Measurements from ENCODE around the gene LRRFIP1.

The LRRFIP1 gene

DNA sequence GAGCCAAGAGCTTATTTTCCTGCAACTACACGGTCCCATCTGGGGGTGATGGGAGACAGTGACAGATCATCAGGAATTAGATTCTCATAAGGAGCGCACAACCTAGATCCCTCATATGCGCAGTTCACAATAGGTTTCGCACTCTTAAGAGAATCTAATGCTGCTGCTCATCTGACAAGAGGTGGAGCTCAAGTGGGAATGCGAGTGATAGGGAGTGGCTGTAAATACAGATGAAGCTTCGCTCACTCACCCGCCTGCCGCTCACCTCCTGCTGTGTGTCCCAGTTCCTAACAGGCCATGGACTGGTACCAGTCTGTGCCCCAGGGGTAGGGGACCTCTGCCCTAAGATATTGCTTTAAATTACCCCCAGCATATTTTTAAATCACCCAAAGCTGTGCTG, 10.8 kb downstream of the LRRFIP1 start:
- DNase-seq (ENCODE audit: low read depth): no peak
- TF ChIP-seq, protein P1, sequence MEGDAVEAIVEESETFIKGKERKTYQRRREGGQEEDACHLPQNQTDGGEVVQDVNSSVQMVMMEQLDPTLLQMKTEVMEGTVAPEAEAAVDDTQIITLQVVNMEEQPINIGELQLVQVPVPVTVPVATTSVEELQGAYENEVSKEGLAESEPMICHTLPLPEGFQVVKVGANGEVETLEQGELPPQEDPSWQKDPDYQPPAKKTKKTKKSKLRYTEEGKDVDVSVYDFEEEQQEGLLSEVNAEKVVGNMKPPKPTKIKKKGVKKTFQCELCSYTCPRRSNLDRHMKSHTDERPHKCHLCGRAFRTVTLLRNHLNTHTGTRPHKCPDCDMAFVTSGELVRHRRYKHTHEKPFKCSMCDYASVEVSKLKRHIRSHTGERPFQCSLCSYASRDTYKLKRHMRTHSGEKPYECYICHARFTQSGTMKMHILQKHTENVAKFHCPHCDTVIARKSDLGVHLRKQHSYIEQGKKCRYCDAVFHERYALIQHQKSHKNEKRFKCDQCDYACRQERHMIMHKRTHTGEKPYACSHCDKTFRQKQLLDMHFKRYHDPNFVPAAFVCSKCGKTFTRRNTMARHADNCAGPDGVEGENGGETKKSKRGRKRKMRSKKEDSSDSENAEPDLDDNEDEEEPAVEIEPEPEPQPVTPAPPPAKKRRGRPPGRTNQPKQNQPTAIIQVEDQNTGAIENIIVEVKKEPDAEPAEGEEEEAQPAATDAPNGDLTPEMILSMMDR (IDR thresholded peaks at IDR 0.05; ENCODE audit: insufficient read depth, low read depth, low read length, missing control alignments): no peak
- no peak overlapping the region for H3K4me3 ChIP-seq (ENCODE audit: low read depth, low read length)

DNA sequence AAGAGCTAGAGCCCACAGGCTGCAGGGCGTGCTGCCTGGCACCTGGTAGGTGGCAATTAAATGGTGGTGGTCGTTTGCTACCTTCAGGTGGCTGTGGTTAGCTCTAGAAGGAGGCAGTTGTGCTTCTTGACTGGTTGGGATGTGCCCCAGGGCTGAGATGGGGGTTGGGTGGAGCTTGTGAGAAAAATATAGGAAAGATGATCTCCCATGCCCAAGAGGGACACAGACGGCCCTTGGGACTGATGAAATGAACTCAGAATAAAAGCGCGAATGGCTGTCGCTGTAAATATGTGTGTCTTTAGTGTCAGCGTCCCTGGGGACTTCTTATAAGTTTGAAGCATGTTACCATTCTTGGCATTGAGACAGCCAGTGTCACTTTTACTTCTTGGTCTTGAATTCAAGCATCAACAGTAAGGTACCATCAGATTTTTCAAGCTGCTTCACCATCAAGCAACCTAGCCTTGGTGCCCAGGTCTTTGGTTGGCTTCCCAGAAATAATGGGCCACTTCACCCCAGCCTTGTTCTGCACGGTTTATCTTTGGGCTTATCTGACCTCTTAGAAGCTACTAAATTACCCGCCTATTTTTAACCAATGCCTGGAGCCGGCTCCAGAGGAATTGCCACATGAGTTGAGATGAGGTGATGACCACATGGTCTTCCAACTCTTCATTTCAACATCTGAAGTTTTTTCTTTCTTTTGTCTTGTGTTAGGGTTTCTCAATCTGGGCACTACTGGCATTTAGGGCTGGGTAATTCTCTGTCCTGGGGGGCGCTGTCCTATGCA, 11.9 kb downstream of the LRRFIP1 start:
- TF ChIP-seq, protein P1 (IDR thresholded peaks at IDR 0.05; ENCODE audit: insufficient read depth, low read depth, low read length, missing control alignments): no peak
- no peak for DNase-seq (ENCODE audit: low read depth)
- no peak overlapping the region for H3K4me3 ChIP-seq (ENCODE audit: low read depth, low read length)

DNA sequence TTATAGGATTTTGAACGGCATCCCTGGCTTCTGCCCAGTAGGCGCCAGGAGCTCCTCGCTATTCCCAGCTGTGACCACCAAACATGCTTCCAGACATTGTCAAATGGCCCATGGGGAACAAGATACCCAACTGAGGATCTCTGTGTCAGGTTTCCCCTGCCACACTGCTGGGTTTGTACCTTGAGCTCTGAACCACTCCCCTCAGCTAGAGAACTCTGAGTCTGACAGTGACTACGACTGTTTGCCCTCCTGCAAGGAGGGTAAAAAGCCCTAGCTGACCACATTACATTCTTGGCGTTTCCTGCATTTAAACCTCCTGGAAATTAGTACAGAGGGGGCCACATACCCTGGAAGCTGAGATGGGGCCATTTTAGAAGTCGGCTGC, 12.4 kb downstream of the LRRFIP1 start:
- DNase-seq (ENCODE audit: low read depth): no peak
- TF ChIP-seq, protein P1 (IDR thresholded peaks at IDR 0.05; ENCODE audit: insufficient read depth, low read depth, low read length, missing control alignments): no peak
- no peak overlapping the region for H3K4me3 ChIP-seq (ENCODE audit: low read depth, low read length)

DNA sequence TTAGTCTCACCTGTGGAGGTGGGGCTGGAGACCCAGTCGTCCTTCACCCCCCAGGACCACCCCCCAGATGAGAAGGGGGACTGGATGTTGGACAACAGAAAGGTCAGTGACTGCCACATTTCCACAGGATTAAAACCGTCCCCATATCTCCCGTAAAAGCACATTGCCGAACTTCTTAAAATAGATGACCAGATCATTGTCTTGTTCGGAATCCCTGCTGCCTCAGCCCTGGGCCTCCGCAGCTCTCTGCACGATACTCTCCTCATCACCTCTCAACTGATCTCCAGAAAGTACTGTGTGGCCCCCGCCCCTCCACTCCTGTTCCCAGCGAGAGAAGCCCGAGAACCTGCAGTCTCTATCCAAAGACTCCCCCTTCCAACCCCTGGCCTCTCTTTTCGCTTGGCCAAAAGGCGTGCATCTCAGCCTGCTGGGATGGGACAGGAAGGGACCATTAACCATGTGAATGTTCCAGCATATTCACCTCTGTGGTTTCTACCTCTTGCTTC, 13.2 kb downstream of the LRRFIP1 start:
- TF ChIP-seq, protein P1 (IDR thresholded peaks at IDR 0.05; ENCODE audit: insufficient read depth, low read depth, low read length, missing control alignments): no peak
- no peak overlapping the region for H3K4me3 ChIP-seq (ENCODE audit: low read depth, low read length)
- DNase-seq (ENCODE audit: low read depth): no peak

DNA sequence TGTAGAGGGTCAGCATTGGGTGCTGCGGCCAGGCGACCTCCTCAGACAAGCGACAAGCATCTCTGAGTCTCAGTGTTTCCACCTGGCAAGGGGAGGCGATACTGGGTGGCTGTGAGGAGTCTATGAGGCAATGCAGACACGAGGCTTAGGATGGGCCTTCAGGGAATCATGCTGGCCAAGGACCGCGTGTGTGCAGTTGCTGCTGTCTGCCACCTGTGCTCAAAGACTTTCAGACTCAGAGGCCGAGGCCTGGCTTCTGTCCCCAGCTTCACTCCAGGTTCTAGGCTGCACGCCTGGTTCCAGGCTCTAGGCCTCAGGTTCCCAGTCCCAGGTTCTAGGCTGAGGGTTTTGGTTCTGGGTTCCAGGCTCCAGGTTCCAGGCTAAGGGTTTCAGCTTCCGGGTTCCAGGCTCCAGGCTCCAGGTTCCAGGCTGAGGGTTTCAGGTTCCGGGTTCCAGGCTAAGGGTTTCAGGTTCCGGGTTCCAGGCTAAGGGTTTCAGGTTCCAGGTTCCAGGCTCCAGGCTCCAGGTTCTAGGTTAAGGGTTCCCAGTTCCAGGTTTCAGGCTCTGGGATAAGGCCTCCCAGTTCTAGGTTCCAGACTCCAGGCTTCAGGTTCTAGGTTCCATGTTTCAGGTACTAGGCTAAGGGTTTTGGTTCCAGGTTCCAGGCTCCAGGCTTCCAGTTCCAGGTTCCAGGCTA, 14.8 kb downstream of the LRRFIP1 start:
- DNase-seq (ENCODE audit: low read depth): no peak
- TF ChIP-seq, protein P1 (IDR thresholded peaks at IDR 0.05; ENCODE audit: insufficient read depth, low read depth, low read length, missing control alignments): no peak
- no peak overlapping the region for H3K4me3 ChIP-seq (ENCODE audit: low read depth, low read length)

DNA sequence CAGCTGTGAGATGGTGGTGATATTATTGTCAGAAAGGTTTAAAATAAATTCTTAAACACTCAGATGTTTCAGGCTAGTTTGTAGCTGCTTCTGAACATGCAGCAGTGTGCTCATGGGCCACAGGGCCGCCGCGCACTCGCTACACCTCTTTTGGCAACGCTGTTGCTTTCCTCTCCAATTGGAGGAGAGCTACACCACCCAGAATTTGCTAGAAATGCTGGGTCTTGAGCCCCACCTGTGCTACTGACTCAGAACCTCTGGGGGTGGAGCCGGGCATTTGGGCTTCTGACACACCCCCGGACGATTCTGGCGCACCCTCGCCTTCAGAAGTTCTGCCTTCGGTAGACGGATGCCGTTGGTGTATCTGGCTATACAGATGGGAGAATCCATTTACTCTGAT, 15.7 kb downstream of the LRRFIP1 start:
- DNase-seq (ENCODE audit: low read depth): no peak
- TF ChIP-seq, protein P1 (IDR thresholded peaks at IDR 0.05; ENCODE audit: insufficient read depth, low read depth, low read length, missing control alignments): no peak
- H3K4me3 ChIP-seq (ENCODE audit: low read depth, low read length): no peak overlapping the region
